Activated T-cell treated with anti-CD3 and anti-CD28 coated beads for 24 hours (primary cell): Measurements from ENCODE around the gene DIP2C.
"Not testable (repeated sequence)": the region's sequence is repeated elsewhere in the genome, so short reads cannot be mapped to it uniquely, and the experiment has no call there.

Experiments used
- DNase-seq: peaks from one replicate; pipeline ENCODE4 v3.0.0-alpha.2; 2020; ENCODE audit warnings: low read depth

Gene DIP2C

DNA sequence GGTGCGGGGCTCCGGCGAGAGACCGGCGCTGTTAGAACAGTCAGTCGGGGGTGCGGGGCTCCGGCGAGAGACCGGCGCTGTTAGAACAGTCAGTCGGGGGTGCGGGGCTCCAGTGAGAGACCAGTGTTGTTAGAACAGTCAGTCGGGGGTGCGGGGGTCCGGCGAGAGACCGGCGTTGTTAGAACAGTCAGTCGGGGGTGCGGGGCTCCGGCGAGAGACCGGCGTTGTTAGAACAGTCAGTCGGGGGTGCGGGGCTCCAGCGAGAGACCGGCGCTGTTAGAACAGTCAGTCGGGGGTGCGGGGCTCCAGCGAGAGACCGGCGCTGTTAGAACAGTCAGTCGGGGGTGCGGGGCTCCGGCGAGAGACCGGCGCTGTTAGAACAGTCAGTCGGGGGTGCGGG lies 366.4 kb downstream of the DIP2C start:
- DNase-seq, result not testable (repeated sequence)

DNA sequence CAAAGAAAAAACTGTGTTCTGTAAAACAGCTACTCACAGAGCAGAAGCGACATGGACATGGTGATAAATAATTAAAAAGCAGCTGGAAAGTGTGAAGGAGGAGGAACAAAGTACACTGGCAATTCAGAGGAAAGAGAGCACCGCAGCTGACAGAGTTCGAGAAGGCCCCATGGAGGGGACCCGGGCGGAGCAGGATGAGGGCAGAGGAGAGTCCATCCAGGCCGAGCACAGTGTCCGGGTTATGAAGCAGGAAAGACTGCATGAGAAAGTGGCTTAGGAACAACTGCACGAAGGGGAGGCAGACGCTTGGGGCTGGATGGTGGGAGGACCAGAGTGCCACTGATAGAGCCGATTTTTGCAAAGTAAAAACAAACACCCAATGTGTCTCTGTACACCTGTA lies 368.7 kb downstream of the DIP2C start:
- DNase-seq, result no peak

DNA sequence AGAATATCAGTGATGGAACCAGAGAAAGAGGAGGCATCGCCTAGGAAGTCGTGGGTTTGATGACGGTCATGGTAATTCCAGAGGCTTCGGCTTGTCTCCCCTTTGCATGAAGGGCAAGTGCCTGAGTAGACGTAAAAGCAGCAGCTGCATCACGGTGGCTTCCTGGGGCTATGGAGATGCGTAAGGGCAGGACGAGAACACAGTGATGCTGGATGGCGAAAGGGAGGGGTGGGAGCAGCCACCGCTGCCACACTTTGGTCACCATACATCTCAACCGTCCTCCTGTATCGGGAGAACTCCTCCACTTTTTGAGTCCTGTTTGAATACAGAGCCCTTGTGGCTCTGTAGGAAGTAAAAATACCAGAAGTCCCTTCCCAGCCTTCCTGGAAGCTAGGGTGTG lies 371.5 kb downstream of the DIP2C start:
- DNase-seq, result no peak

DNA sequence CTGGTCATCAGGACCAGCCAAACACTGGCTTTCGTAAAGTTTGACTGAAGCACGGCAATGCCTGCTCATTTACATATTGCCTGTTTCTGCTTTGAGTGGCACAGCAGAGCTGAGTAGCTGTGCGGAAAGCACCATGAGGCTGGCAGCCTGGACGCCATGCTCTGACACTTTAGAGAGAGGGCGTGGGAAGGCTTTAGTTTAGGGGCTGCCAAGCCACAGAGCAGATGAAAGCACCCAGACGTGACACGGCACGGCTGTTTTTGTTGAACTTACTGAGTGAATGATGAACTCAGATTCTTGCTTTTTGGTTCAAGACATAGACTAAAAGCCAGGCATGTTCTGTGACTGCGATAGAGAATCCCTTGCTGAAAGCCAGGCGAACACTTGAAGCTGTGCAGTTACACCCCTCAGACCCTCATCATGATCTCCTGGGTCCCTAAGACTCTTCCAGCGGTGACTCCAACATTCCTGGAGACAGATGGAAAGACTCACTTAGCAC lies 372.1 kb downstream of the DIP2C start:
- no peak for DNase-seq

DNA sequence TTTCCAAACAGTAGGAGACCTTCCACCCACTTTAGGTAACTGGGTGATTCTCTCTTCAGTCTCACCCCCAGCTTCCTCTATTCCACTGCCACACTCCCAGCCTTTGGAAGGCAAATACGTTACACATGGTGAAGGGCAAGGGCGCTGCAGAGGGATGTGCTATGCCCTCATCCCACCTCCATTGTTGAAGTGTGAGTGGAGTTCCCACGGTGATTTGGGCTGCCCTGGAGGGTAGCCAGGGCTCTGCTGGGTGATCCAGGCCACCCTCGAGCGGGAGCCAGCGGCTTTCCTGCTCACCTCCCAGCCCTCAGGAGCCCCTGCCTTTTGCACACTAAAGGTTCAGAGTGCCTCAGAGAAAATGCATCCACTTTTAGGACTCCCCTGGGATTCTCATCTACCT lies 373.1 kb downstream of the DIP2C start:
- DNase-seq, result no peak

DNA sequence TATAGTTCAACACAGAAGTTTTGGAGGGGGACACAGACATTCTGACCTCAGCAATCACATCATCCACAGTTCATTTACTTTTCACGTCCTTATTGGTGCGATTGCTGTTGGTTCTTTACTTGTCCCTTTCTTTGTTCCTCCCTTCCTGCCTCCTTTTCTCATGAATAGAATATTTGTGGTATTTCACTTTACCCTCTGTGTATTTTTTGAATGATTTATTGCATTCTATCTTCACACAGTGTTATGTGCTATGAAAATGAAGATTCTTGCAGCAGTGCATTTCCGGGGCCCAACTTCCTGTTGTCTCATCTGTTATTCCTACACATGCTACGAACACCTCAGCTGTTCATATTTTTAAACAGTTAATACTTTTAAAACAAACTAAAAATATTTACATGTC lies 374.6 kb downstream of the DIP2C start:
- DNase-seq, result no peak

DNA sequence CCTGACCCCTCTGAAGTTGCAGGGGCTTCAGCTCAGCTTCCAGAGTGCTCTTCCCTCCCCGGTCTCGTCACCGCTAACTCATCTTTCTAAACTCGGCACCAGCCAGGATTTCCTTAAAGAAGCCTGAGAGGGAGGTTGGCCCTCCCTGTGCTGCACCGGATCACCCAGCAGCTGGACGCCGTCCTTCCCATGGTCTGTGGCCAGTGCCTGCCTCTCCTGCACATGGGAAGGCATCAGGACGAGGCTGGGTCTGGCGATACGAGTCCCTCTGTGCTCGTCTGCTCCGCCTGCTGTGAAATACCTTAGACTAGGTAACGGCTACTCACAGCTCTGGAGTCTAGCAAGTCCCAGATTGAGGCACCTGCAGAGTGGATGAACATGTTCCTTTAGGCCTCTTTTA lies 375.1 kb downstream of the DIP2C start:
- DNase-seq, result no peak

DNA sequence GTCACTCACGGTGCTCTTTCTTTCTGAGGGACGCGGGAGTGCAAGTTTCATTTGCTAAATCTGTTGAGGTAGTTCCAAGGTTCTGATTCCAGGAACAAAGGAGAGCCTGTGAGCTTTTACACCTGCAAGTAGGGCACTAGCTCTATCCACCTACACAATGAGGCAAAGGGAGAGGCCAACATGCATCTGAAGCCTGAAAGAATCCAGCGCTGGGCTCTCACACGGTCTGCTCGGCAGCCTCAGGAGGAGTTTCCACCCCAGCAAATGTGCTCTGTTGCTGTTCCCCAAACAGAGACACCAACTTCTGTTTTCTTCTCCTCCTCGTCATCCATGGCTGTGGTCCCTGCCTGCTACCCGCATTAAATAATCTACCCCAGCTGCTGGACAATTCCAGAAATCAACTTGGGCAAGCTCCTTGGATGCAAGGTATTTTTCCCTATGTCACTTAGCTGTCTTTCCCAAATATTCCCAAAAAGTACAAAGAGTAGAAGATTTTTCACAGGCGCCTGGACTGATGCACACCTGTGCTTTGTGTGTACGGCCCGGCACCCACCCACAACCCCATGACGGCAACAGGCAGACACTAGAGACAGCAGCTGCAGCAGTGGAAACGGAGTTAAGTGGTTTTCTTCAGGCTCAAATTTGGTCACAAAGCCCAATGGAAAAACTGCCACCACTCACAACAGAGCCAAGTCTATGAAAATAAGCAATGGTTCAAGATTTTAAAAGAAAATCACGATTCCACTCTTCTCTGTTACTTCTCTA lies 377.4 kb downstream of the DIP2C start:
- no peak for DNase-seq

DNA sequence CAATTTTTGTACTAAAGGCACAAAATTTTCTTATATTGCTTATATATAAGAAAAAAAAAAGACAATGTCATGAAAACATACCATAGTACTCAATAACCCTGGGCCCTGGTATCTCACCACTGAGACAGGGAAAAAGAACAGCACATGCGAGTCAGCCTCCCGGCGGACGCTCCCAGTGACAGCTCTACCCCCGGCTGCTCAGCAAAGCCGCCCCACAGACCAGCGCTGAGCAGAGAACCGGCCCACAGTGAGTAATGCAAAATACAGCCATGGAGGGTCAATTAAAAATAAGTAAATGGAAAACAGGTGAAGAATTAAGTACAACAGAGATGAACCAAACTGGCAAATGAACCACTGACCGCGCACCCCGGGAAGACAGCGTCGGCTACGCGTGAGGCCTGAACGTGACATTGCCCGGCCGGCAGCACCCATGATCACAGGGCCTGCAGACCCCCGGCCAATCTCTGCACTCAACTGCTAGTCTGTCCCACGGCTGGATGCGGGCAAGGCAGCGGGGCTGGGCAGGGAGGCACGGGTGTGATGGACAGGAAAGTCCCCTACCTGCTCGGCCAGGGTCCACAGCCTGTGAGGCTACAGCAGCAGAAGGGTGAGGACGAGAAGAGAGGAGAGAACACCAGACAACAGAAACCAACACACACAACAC lies 378.4 kb downstream of the DIP2C start:
- no peak for DNase-seq

DNA sequence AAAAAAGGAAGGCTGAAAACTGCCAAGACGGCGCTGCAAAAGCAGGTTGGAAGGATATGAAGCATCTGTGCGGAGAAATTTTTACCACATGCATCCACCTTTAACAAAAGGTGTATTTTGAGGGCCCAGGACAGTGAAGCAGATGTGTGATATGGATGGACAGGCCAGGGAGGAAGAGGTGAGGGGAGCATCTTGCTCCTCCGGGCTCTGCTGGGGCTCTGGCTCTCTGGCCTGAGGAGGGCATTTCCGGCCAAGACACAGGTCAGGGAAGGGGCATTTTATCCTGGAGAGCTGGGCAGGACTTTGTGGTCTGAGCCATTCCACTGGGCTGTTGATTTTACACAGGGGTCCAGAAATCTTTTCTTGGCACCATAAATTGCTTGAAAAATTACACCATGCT lies 379.1 kb downstream of the DIP2C start:
- no peak for DNase-seq

DNA sequence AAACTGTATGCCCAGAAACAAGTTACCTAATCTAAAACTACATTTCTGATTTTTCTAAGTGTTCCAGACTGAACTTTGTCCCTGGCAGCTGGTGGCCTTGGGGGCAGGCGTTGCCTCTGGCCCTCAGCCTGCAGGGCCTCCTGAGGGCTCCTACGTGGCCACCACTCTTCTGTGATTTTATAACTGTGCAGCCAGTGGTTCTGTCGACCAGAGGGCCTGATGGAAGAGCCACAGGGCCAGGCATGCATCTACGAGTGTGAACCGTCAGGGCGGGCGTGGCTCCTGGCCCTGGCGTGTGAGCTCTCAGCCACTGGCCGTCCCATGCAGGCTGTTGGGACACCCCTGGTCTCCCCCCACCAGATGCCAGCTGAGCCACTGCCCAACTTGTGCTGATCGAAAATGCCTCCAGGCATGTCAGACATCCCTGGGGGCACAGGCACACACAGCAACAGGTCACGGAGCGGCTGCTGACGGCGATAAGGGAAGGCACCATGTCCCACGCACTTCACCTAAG lies 380.8 kb downstream of the DIP2C start:
- DNase-seq, result no peak

DNA sequence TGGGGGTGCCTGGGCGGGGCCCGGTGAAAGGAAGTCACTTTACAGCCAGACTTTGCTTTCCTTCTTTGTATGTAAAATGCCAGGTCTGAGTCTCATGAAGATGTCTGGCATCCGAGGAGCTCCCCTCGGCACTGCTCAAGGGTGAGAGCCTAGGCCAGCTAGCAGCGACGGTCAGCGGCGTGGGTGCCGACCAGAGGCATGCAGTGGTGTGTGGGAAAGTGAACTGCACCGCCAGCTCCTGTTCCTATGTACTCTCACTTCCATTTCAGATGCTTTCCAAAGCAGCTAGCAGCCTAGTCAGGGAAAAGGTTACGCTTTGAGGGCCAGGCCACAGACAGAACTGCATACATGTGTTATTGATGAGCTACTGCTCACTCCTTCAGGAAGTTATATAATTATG lies 381.4 kb downstream of the DIP2C start:
- no peak for DNase-seq

DNA sequence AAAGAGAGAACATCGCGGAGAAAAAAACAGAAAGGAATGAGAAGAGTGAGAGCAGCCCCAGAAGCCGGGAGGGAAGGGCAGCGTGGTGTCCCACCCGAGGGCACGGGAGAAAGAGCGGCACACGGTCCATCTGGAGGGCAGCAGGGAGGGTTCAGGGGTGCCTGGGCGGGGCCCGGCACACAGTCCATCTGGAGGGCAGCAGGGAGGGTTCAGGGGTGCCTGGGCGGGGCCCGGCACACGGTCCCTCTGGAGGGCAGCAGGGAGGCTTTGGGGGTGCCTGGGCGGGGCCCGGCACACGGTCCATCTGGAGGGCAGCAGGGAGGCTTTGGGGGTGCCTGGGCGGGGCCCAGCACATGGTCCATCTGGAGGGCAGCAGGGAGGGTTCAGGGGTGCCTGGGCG lies 381.8 kb downstream of the DIP2C start:
- DNase-seq, result no peak

DNA sequence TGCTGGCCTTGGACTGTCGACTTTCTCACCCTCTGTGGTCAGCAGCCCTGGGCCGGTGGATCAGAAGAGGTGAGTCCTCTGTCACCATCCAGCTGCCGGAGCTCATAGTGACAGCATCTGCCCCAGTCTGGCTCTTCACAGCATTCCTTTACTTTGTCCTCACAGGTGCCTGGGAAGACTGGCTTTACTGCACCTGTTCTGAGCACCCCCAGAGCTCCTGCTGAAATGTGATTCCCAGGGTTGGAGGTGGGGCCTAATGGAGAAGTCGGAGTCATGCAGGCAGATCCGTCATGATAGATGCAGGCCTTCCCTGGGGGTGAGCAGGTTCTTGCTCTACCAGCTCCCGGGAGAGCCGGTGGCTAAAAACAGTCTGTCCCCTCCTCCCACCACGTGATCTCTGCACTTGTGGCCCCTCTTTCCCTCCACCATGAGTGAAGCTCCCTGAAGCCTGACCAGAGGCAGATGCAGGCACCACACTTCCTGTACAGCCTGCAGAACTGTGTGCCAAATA lies 382.7 kb downstream of the DIP2C start:
- no peak for DNase-seq

DNA sequence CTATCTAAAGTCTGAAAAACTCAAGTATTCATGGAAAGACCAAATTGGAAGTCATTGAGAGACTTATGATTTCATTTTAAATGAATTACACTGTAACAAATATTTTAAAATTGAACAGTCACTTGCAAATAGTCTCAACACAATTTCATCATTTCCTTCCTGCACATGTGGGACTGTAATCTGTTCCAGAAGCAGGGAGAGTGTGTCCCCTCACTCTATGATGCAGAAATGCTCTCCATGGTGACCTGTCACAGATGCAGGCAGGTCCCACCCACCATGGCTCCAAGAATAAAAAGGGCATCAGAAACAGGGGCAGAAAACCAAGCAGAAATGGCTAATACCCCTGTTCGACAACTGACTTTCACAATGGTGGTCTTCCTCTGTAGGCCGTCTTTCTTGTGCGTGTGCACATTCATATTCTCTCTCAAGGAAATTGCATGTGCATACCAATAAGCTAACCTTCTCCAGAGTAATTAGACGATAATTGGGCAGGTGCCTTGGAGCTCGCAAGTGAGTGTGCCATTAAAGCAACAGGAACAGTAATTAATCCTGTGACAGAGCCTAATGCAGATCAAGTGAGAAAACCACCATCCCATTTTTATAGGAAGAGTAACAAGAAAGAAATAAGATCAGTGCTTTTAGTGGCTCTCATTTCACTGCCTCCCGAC lies 383.3 kb downstream of the DIP2C start:
- DNase-seq, result no peak

DNA sequence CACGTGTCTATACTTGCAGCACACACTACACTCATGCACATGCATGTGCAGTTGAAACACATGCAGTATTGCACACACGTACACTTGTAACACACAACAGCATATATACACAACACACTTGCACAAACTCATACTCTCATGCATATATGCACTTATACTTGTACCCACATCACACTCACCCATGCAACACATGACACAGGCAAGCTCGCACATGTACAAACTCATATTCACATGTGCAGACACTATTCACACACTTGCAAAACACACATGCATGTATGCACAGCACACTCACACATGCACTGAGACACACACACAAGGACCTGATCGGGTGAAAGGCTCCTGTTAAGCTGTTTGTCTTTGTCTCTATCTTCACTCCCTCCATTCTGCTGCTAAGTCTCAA lies 384.4 kb downstream of the DIP2C start:
- no peak for DNase-seq

DNA sequence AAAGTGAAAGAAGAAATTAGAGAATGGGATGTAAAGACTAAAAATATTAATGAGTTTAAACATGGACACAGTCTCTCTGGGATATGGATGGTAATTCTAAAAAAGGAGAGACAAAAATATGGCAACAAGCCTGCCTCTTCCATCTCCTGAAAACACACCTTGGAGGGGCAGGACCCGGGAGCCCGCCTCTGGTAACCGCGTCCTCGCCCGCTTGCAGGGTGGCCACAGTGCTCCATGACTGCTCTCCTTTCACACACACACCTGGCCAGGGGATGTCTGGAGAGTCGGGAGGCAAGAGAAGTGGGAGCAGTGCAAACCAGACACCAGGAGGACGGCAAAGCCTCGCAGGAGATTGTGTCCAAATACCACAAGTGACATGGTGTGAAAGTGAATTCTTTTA lies 387.9 kb downstream of the DIP2C start:
- DNase-seq, result no peak

DNA sequence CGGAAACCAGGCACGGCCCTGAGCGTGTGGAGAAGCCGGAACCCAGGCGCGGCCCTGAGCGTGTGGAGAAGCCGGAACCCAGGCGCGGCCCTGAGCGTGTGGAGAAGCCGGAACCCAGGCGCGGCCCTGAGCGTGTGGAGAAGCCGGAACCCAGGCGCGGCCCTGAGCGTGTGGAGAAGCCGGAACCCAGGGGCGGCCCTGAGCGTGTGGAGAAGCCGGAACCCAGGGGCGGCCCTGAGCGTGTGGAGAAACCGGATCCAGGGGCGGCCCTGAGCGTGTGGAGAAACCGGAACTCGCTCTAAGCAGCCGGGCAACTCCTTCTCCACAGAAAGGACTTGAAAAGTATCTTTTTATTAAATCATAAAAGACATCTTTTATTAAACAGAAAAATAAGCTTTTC lies 388.9 kb downstream of the DIP2C start:
- DNase-seq, result not testable (repeated sequence)

DNA sequence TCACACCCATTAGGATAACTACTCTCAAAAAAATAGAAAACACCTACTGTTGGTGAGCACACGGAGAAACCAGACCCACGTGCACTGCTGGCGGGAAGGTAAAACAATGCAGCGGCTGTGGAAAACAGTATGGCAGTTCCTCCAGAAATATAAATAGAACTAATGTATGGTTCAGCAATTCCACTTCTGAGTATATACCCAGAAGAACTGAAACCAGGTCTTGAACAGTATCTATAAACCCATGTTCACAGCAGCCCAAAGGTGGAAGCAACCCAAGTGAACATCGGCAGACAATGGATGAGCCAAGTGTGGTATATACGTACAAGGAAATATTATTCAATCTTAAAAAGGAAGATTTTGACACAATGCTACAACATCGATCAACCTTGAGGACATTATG lies 389.5 kb downstream of the DIP2C start:
- DNase-seq, result no peak

DNA sequence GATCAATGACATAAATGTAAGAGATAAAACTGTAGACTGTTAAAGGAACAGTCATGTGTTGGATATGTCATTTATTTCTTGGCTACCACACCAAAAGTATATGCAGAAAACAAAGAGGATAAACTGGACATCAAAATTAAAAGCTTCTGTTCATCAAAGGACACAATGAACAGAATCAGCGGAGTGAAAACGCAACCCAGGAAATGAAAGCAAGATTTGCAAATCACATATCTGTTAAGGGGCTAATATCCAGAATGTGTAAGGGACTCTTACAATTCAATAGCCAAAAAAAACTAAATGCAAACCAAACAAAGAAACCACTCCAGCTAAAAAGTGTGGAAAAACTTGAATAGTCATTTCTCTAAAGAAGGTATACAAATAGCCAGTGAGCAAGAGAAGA lies 390.0 kb downstream of the DIP2C start:
- no peak for DNase-seq

DNA sequence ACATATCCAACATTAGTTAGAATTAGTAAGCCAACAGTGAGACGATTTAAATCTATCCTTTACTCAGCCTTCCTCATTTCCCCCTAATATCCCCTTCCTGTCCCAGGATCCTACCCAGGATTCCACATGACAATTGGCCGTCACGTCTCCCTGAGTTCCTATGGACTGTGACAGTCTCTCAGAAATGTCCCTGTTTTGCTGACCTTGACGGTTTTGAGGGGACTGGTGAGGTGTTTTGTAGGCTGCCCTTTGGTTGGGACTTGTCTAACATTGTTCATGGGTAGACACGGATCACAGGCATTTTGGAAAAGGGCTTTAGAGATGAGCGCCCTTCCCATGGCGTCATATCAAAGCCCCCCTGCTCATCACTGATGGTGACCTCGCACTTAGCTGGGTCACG lies 391.4 kb downstream of the DIP2C start:
- DNase-seq, result no peak

DNA sequence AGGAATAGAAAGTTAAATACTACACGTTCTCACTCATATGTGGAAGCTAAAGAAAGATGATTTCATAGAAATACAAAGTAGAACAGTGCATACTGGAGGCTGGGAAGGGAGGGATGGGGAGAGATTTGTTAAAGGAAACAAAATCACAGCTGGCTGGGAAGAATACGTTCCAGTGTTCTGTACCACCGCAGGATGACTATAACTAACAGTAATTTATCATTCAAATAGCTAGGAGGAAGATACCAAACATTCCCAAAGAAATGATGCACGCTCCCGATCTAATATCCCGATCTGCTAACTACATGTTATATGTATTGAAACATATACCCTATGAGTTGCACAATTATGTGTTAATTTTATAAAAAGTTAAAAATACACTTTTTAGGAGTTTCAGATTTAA lies 391.9 kb downstream of the DIP2C start:
- no peak for DNase-seq

DNA sequence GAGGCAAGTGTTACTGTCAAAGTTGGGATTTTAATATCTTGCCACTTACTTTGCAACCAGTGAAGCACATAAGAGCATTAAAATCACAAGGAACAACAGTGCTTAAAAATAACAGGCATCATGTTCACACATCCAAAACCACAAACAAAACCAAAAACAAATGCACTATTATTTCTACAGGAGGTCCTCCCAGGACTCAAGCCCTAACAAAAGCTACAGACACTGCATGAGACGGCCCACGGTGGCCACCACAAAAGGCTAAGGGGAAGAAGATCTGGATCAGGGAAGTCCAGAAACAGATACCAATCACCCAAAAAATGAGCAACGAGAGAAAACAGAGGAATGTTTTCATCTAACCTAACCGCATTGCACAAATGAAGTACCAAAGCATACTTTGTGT lies 395.8 kb downstream of the DIP2C start:
- DNase-seq, result no peak
